ENCODE results near the gene ZNF385D. TPM values are rescaled to one million over a fixed set of nuclear protein-coding genes. Genes with fewer than 3 reads are reported as not detected.

Gene ZNF385D
- total RNA-seq, 1 donor: 1.7 TPM

DNA sequence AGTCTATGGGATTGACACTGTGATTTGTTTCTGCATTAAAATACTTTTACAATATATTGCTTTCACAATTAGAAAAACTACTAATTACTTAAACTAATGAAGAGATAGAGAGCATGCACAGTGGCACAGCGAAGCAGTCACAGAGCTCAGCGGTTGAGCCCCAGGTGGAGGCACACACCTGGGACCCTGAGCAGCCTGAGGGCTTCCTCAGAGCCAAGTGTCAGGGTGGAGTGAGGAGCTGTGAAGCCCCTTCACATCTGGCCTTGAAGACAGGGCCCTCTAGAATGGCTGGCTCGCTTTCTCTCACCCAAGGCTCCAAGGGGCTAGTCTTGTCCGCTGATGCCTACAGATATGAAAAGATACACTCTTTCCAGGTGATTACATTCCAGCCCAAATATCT lies 287.7 kb downstream of the ZNF385D start:
- no peak for DNase-seq (ENCODE audit: low read depth)
- TF ChIP-seq, protein P1, sequence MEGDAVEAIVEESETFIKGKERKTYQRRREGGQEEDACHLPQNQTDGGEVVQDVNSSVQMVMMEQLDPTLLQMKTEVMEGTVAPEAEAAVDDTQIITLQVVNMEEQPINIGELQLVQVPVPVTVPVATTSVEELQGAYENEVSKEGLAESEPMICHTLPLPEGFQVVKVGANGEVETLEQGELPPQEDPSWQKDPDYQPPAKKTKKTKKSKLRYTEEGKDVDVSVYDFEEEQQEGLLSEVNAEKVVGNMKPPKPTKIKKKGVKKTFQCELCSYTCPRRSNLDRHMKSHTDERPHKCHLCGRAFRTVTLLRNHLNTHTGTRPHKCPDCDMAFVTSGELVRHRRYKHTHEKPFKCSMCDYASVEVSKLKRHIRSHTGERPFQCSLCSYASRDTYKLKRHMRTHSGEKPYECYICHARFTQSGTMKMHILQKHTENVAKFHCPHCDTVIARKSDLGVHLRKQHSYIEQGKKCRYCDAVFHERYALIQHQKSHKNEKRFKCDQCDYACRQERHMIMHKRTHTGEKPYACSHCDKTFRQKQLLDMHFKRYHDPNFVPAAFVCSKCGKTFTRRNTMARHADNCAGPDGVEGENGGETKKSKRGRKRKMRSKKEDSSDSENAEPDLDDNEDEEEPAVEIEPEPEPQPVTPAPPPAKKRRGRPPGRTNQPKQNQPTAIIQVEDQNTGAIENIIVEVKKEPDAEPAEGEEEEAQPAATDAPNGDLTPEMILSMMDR (IDR thresholded peaks at IDR 0.05; ENCODE audit: insufficient read depth, low read depth, low read length): no peak
- no peak overlapping the region for H3K4me3 ChIP-seq (ENCODE audit: low read depth, low read length)

DNA sequence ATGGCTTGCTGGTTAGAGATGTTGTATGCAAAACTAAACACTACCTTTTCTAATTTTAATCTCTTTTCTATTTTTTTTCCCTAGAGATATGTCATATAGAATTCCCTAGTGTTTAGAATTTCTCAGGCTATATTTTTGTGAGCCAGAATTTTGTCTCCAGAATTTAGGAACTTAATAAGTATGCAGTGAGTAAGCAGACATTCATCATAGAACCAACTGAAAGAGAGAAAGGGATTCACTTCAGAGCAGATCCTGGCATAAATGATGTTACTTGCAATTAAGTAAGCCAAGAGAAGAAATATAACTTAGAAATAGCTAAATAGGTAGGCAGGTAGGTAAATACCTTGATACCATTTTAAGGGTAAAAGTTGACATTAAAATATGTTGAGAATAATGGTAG lies 288.9 kb downstream of the ZNF385D start:
- no peak for DNase-seq (ENCODE audit: low read depth)
- TF ChIP-seq, protein P1 (IDR thresholded peaks at IDR 0.05; ENCODE audit: insufficient read depth, low read depth, low read length): no peak
- no peak overlapping the region for H3K4me3 ChIP-seq (ENCODE audit: low read depth, low read length)

DNA sequence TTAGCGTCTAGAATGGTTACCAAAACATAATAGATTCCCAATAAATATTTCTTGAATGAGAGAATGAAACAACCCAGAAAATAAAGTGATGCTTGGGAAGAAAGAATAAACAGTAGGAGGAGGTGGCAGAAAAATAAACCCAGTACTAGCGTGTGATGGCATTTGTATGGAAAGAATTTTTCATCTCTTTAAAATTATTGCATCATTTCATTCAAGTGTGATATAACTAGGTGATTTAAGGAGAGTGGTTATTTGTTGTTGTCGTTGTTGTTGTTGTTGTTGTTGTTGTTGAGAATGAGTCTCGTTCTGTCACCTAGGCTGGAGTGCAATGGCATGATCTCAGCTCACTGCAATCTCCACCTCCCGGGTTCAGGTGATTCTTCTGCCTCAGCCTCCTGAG lies 293.9 kb downstream of the ZNF385D start:
- TF ChIP-seq, protein P1 (IDR thresholded peaks at IDR 0.05; ENCODE audit: insufficient read depth, low read depth, low read length): no peak
- DNase-seq (ENCODE audit: low read depth): no peak
- no peak overlapping the region for H3K4me3 ChIP-seq (ENCODE audit: low read depth, low read length)

- H3K4me3 ChIP-seq (ENCODE audit: low read depth, low read length): no peak overlapping the region
- DNase-seq (ENCODE audit: low read depth): no peak
- TF ChIP-seq, protein P1 (IDR thresholded peaks at IDR 0.05; ENCODE audit: insufficient read depth, low read depth, low read length): no peak
These were observed 301.3 kb downstream of the ZNF385D start for GRCh38 chr3:21449738-21450137.

GRCh38 chr3:21447476-21448151 lies 303.4 kb downstream of the ZNF385D start:
- H3K4me3 ChIP-seq (ENCODE audit: low read depth, low read length): no peak overlapping the region
- DNase-seq (ENCODE audit: low read depth): peak; percentile 29

DNA sequence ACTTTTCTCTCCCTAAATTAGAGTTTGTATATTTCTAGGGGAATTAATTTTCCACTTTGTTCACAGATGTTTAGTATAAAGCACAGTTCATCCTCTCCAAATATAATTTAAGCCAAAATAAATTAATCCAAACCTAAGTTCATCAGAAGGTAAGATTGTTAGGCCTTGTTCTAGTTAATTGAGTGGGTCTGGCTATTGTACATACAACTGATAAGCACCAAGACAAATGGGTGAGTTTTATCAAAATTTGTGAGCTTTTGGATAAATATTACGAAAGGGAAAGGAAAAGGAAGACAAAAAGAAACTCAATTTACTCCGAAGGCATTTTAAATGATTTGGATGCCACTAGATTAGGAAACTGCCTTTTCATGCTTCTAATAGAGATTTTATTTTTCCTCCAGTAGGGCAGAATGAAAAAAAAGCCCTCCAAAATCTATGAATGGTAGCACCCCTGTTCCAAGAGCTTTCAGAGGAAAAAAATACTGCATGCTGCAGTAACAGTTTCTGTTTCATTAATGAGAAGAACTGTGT lies 304.0 kb downstream of the ZNF385D start:
- TF ChIP-seq, protein P1 (IDR thresholded peaks at IDR 0.05; ENCODE audit: insufficient read depth, low read depth, low read length): no peak
- no peak for DNase-seq (ENCODE audit: low read depth)
- no peak overlapping the region for H3K4me3 ChIP-seq (ENCODE audit: low read depth, low read length)

More at GRCh38 chr3:21447476-21448151, 303.4 kb downstream of the ZNF385D start:
- TF ChIP-seq, protein P1 (IDR thresholded peaks at IDR 0.05; ENCODE audit: insufficient read depth, low read depth, low read length): no peak

Data from fibroblast of villous mesenchyme (primary cell).